Calu3 (cell line): ENCODE data around the gene LRBA. TPM values are rescaled to one million over a fixed set of nuclear protein-coding genes. Genes with fewer than 3 reads are reported as not detected.

ENCODE experiments used
- BruUV-seq: library from RNA; stranded (reverse); fragments of 400-500 nt; replicated peaks from 2 replicates; lab custom pipeline; 2021; lab: Mats Ljungman, UMichigan
- CTCF ChIA-PET: fragments of 300-600 bp; sonication (Branson Sonifier 250); formaldehyde crosslinking; loops from one replicate; lab custom pipeline; 2022; ENCODE audit warnings: antibody characterized with exemption; lab: Charles Lee
- DNase-seq: peaks from one replicate; pipeline ENCODE4 v3.0.0; 2022
- H3K27ac Mint-ChIP-seq: one replicate; pipeline ENCODE4 v1.8.0; 2022; ENCODE audit warnings: mixed read lengths; ENCODE audit not compliant: unreplicated experiment
- H3K27me3 Mint-ChIP-seq: one replicate; pipeline ENCODE4 v1.8.0; 2022; ENCODE audit warnings: mixed read lengths; ENCODE audit not compliant: unreplicated experiment
- H3K36me3 Mint-ChIP-seq: one replicate; pipeline ENCODE4 v1.8.0; 2022; ENCODE audit warnings: mild to moderate bottlenecking, moderate library complexity, mixed read lengths; ENCODE audit not compliant: insufficient read depth, unreplicated experiment
- H3K4me1 Mint-ChIP-seq: one replicate; pipeline ENCODE4 v1.8.0; 2022; ENCODE audit warnings: mild to moderate bottlenecking, low read depth, mixed read lengths; ENCODE audit not compliant: unreplicated experiment
- H3K4me3 Mint-ChIP-seq: one replicate; pipeline ENCODE4 v1.8.0; 2022; ENCODE audit warnings: mild to moderate bottlenecking, low read depth, moderate library complexity, mixed read lengths; ENCODE audit not compliant: unreplicated experiment
- H3K9me3 Mint-ChIP-seq: one replicate; pipeline ENCODE4 v1.8.0; 2022; ENCODE audit warnings: low read depth, mixed read lengths; ENCODE audit not compliant: unreplicated experiment
- intact Hi-C: fragments of 100-400 bp; cut with micrococcal nuclease; formaldehyde crosslinking; loops from one replicate; pipeline ENCODE4 v1.10.0; 2022; ENCODE audit not compliant: unreplicated experiment
- total RNA-seq: library from RNA; stranded (reverse); gene quantifications from 2 replicates; pipeline ENCODE4 v1.2.3, GENCODE V29; 2022
- TF ChIP-seq, protein P1 (sequence below): fragments of 200-600 bp; IDR thresholded peaks from one replicate; pipeline ENCODE4 v1.8.0; 2022; ENCODE audit warnings: antibody characterized with exemption; ENCODE audit not compliant: unreplicated experiment

The LRBA gene
- total RNA-seq, 1 experiment from 2014 or later: 49.0 TPM

DNA sequence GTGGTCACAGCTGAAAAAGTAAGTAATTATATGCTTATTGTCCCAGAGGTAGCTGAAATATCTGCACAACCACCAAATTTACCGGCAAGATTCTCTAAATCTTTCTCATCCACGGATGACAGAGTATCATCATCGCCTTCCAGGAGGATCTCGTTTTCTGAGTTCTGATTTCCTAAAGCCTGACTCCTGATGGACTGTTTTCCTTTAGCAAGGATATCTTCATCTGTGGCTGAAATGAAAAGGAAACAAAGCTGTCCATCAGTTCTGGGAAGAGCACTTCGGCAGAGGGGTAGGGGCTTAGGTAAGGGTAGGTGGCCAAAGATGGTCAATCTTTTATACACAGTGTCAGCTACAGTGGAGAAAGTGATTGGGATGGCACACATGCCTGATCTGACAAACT, 424.5 kb downstream of the LRBA start:
- no peaks in the 10 kb centered on the region for H3K36me3 Mint-ChIP-seq
- H3K27me3 Mint-ChIP-seq: no peaks in the 10 kb centered on the region
- CTCF ChIA-PET: no interaction called here
- intact Hi-C loops: loop anchor here (5.0 kb wide), 1 partner anchor 293 kb away; no protein-coding TSS in a partner anchor
- H3K27ac Mint-ChIP-seq: no peak overlapping the region
- no TSS peak for BruUV-seq
- no peak for DNase-seq
- H3K9me3 Mint-ChIP-seq: no peaks in the 10 kb centered on the region
- no peak overlapping the region for H3K4me3 Mint-ChIP-seq
- H3K4me1 Mint-ChIP-seq: no peaks in the 10 kb centered on the region
- TF ChIP-seq, protein P1, sequence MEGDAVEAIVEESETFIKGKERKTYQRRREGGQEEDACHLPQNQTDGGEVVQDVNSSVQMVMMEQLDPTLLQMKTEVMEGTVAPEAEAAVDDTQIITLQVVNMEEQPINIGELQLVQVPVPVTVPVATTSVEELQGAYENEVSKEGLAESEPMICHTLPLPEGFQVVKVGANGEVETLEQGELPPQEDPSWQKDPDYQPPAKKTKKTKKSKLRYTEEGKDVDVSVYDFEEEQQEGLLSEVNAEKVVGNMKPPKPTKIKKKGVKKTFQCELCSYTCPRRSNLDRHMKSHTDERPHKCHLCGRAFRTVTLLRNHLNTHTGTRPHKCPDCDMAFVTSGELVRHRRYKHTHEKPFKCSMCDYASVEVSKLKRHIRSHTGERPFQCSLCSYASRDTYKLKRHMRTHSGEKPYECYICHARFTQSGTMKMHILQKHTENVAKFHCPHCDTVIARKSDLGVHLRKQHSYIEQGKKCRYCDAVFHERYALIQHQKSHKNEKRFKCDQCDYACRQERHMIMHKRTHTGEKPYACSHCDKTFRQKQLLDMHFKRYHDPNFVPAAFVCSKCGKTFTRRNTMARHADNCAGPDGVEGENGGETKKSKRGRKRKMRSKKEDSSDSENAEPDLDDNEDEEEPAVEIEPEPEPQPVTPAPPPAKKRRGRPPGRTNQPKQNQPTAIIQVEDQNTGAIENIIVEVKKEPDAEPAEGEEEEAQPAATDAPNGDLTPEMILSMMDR: no peak

DNA sequence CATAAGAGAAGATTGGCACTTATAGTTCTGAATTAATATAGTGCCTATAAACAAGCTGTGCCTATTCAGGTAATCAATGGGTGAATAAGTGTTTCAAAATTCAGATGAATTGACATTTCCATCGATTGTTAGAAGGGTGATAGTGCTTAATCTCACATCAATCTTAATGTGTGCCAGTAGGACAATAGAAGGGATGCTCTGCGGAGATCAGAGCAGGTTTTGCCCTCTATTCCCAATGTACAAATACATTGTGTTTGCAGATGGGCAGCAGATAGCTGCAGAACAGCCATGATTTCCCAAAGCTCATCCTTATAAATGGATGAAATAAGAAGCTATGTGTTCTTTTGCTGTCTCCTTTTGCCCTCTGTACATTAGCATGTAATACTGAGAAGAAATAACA, 425.9 kb downstream of the LRBA start:
- Mint-ChIP-seq H3K27me3 (no peaks in the 10 kb centered on the region), H3K4me1 (no peaks in the 10 kb centered on the region), H3K4me3 (no peak overlapping the region), H3K9me3 (no peaks in the 10 kb centered on the region), H3K27ac (no peak overlapping the region), H3K36me3 (no peaks in the 10 kb centered on the region)
- TF ChIP-seq, protein P1: no peak
- BruUV-seq: no TSS peak
- CTCF ChIA-PET: interaction anchor here (0.6 kb wide), 1 partner anchor 125 kb away, joined by 3 read pairs; no protein-coding TSS in a partner anchor
- intact Hi-C loops: no loop called here
- DNase-seq: no peak

DNA sequence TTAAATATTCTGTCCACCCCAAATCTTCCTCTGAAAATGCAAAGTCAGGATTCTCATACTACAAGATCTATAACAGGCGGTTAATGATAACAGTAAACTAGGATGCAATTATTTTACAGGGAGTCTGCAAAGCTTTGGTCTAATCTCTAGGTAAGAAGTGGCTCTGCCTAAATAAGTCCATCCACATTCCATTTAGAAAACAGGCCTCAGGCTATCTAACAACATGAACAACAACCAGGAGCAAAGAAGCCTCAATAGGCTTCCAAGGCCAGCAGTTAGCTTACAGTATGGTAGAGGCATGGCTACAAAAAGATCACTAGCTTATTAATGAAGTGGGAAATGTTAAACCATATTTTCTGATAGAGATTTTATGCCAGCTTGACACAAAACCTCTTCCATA, 426.8 kb downstream of the LRBA start:
- TF ChIP-seq, protein P1: no peak
- Mint-ChIP-seq H3K27ac (no peak overlapping the region), H3K27me3 (no peaks in the 10 kb centered on the region), H3K4me3 (no peak overlapping the region), H3K9me3 (no peaks in the 10 kb centered on the region), H3K4me1 (no peaks in the 10 kb centered on the region), H3K36me3 (no peaks in the 10 kb centered on the region)
- intact Hi-C loops: no loop called here
- DNase-seq: no peak
- CTCF ChIA-PET: no interaction called here
- BruUV-seq: no TSS peak

DNA sequence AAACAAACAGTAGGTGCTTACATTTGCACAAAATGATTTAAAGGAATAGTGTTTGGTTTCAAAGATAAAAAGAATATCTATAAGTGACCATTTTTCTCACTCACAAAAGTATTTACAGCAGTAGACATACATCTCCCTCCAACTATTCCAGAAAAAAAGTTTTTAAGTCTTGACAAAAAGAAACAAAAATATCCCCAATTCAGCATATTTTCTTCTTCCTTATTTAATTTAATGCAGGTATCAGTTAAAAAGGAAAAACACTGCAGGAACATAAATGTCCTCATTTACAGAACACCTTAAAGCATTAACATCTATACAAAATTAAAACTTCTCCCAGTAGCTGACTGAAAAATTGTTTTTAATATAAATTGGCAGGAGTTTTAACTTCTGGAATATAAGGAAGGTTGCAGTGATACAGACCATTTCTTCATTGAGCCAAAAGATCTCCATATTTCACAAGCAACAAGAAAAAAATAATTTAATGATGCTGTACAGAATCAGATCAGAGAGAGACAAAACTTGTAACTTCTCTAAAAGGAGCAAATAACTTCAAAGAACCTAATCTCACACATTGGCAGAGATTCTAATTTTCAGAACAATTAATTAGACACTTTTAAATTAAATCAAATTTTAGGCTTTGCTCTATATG, 428.8 kb downstream of the LRBA start:
- no TSS peak for BruUV-seq
- no peak overlapping the region for H3K27ac Mint-ChIP-seq
- DNase-seq: no peak
- CTCF ChIA-PET: no interaction called here
- intact Hi-C loops: no loop called here
- H3K36me3 Mint-ChIP-seq: no peaks in the 10 kb centered on the region
- H3K4me1 Mint-ChIP-seq: no peaks in the 10 kb centered on the region
- H3K4me3 Mint-ChIP-seq: no peak overlapping the region
- H3K9me3 Mint-ChIP-seq: no peaks in the 10 kb centered on the region
- TF ChIP-seq, protein P1: no peak
- H3K27me3 Mint-ChIP-seq: no peaks in the 10 kb centered on the region
